RWPE2 (cell line): ENCODE measurements around the gene CSRP2.

Experiments used
- ATAC-seq: fragments of 200-7000 bp; cut with Tn5 transposase; 3 replicates; pipeline ENCODE4 v1.9.1; 2021; ENCODE audit warnings: low read depth
- DNase-seq: peaks from one replicate; pipeline ENCODE4 v3.0.0-alpha.2; 2020; ENCODE audit warnings: low spot score
- H3K27ac ChIP-seq: fragments of 450-650 bp; 2 replicates; pipeline ENCODE4 v1.5.1; 2017; ENCODE audit warnings: mild to moderate bottlenecking; ENCODE audit not compliant: poor library complexity, severe bottlenecking
- H3K27me3 ChIP-seq: fragments of 250-450 bp; sonication (Bioruptor Pico); 2 replicates; pipeline ENCODE4 v1.5.1; 2021; ENCODE audit warnings: mild to moderate bottlenecking, moderate library complexity; ENCODE audit not compliant: insufficient read depth, poor library complexity, severe bottlenecking
- H3K36me3 ChIP-seq: fragments of 250-450 bp; sonication (Bioruptor Pico); 2 replicates; pipeline ENCODE4 v1.5.1; 2020; ENCODE audit warnings: low read depth, mild to moderate bottlenecking, moderate library complexity
- H3K4me1 ChIP-seq: fragments of 250-450 bp; sonication (Bioruptor Pico); 2 replicates; pipeline ENCODE4 v1.5.1; 2021; ENCODE audit warnings: mild to moderate bottlenecking, moderate library complexity; ENCODE audit not compliant: insufficient read depth, poor library complexity, severe bottlenecking
- H3K4me3 ChIP-seq: fragments of 250-450 bp; sonication (Bioruptor Pico); 2 replicates; pipeline ENCODE4 v1.5.1; 2021; ENCODE audit warnings: mild to moderate bottlenecking, moderate library complexity; ENCODE audit not compliant: severe bottlenecking
- H3K9me3 ChIP-seq: fragments of 250-450 bp; sonication (Bioruptor Pico); 2 replicates; pipeline ENCODE4 v1.5.1; 2021; ENCODE audit warnings: mild to moderate bottlenecking, moderate library complexity; ENCODE audit not compliant: severe bottlenecking
- TF ChIP-seq, protein P1 (sequence below): fragments of 450-650 bp; IDR thresholded peaks from one replicate; pipeline ENCODE4 v1.5.1; 2017; ENCODE audit warnings: mild to moderate bottlenecking, moderate library complexity; ENCODE audit not compliant: poor library complexity, severe bottlenecking

CSRP2 gene

DNA sequence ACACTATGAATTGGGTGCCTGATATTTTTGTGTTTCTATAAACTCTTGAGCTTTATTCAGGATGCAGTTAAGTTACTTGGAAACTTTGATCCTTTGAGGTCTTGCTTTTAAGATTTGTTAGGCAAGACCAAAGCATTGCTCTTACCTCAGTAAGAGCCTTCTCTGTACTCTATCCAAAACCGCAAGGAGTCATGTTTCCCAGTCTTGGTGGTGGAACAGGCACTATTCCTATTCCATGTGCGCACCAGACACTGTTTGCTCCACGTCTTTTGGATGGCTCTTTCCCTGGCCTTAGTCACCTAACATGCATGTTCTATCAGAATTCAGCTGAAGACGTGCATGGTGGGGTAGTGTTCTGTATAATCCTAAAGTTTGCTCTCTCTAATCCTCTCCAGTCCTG is 23.5 kb downstream of the CSRP2 start:
- ATAC-seq (no peak), DNase-seq (no peak)
- no peak overlapping the region for H3K27ac ChIP-seq
- H3K4me1 ChIP-seq = no peaks in the 10 kb centered on the region
- peaks cover 28% of the 10 kb centered on the region for H3K36me3 ChIP-seq
- TF ChIP-seq, protein P1, sequence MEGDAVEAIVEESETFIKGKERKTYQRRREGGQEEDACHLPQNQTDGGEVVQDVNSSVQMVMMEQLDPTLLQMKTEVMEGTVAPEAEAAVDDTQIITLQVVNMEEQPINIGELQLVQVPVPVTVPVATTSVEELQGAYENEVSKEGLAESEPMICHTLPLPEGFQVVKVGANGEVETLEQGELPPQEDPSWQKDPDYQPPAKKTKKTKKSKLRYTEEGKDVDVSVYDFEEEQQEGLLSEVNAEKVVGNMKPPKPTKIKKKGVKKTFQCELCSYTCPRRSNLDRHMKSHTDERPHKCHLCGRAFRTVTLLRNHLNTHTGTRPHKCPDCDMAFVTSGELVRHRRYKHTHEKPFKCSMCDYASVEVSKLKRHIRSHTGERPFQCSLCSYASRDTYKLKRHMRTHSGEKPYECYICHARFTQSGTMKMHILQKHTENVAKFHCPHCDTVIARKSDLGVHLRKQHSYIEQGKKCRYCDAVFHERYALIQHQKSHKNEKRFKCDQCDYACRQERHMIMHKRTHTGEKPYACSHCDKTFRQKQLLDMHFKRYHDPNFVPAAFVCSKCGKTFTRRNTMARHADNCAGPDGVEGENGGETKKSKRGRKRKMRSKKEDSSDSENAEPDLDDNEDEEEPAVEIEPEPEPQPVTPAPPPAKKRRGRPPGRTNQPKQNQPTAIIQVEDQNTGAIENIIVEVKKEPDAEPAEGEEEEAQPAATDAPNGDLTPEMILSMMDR = no peak
- H3K9me3 ChIP-seq = no peaks in the 10 kb centered on the region
- H3K4me3 ChIP-seq = no peak overlapping the region
- H3K27me3 ChIP-seq = no peaks in the 10 kb centered on the region

DNA sequence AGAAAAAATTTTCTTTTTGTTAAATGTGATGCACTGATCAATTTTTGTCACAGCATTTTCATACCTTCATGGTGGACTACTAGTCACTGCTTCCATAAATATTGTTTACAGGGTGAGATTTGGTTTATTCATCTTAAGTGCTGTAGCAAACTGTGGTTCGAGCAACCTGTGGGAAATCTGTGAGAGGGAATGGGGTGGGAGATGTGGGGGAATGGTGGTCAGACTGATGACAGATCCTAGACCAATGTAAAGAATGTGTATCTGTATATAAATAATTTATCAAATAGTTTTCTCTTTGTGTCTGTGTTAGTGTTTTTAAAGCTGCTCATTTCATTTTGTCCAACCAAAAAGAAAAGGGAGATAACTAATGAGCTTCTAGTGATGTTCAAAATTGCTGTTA is 26.7 kb downstream of the CSRP2 start:
- ATAC-seq = no peak
- H3K27me3 ChIP-seq = no peaks in the 10 kb centered on the region
- H3K9me3 ChIP-seq = no peaks in the 10 kb centered on the region
- TF ChIP-seq, protein P1 = no peak
- H3K27ac ChIP-seq = no peak overlapping the region
- no peaks in the 10 kb centered on the region for H3K4me1 ChIP-seq
- H3K36me3 ChIP-seq = peaks cover 35% of the 10 kb centered on the region
- H3K4me3 ChIP-seq = no peak overlapping the region
- no peak for DNase-seq

DNA sequence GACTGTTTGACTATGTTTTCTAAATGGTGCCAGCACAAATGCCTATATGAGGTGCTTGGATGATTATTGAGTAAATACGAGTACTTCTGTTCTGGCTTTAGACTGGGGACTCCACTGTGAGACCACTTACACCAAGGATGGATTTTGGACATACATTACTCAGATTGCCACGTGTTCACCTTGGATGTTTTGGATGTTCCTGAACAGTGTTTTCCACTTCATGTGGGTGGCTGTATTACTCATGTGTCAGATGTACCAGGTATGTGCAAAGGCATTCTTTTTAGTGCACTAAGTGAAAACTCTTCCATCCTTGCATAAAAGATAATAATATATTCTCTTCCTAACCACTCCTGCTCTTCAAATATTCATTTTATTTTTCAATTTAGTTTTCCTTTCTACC is 30.7 kb downstream of the CSRP2 start:
- ATAC-seq = no peak
- TF ChIP-seq, protein P1 = no peak
- Histone ChIP-seq H3K27ac (no peak overlapping the region), H3K9me3 (no peaks in the 10 kb centered on the region), H3K36me3 (peaks cover 43% of the 10 kb centered on the region), H3K27me3 (no peaks in the 10 kb centered on the region), H3K4me3 (no peak overlapping the region), H3K4me1 (no peaks in the 10 kb centered on the region)
- DNase-seq = no peak

DNA sequence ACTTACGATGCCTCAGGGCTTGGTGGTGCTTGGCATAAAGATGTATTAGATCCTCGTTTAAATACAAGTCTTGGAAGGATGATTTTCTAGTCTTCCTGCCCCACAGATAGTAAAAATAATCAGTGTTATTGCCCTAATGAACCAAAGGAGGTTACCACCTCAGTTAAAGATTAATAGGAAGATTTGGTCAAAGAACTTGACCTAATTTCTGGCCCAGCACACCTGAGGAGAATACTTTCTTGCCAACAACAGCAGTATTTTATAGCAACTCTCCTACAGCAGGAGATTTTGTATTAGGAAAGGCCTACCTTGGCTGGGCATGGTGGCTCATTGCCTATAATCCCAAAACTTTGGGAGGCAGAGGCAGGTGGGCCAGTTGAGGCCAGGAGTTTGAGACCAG is 31.6 kb downstream of the CSRP2 start:
- H3K4me3 ChIP-seq = no peak overlapping the region
- H3K27me3 ChIP-seq = no peaks in the 10 kb centered on the region
- no peak overlapping the region for H3K27ac ChIP-seq
- TF ChIP-seq, protein P1 = no peak
- H3K4me1 ChIP-seq = no peaks in the 10 kb centered on the region
- ATAC-seq (no peak), DNase-seq (no peak)
- H3K9me3 ChIP-seq = no peaks in the 10 kb centered on the region
- peaks cover 43% of the 10 kb centered on the region for H3K36me3 ChIP-seq

DNA sequence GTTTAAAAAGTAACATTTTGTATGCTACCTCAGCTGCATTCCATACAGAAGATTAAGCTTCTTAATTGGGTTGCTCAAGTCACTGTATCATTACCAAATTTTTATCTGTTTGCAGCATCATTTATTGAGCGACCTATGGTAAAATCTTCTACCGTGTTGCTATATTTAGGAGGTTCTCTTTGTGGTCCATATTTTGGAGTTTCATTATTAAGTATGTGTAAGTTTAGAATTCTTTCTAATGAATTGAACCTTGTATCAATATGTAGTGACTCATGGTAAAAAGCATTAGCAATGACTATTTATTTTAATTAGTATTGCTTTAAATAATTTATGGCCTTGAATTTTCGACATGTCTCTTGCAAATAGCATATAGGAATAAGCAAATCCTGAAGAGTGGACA is 42.2 kb downstream of the CSRP2 start:
- Histone ChIP-seq H3K4me3 (no peak overlapping the region), H3K9me3 (no peaks in the 10 kb centered on the region), H3K27me3 (no peaks in the 10 kb centered on the region), H3K36me3 (peaks cover 6% of the 10 kb centered on the region), H3K27ac (no peak overlapping the region), H3K4me1 (no peaks in the 10 kb centered on the region)
- DNase-seq (no peak), ATAC-seq (no peak)
- TF ChIP-seq, protein P1 = no peak
